Smooth muscle cell of the umbilical artery (primary cell): Measurements from ENCODE around the gene PMM2. TPM values are rescaled to one million over a fixed set of nuclear protein-coding genes. Genes with fewer than 3 reads are reported as not detected.

ENCODE experiments used
- total RNA-seq: library from RNA; depleted of rRNA; stranded (reverse); fragments of >200 nt; gene quantifications from 2 replicates; pipeline ENCODE4 v1.2.3, GENCODE V29; 2014

The PMM2 gene
- 28.8 and 46.1 TPM in 2 replicates for total RNA-seq

GRCh38 chr16:8797364-8798173 is at the start of gene PMM2, which contains the start of gene TMEM186:
PMM2 (plus strand) TSS chr16:8797839; CDS start chr16:8797883, 44 bp downstream.
TMEM186 (minus strand) TSS chr16:8797639; CDS start chr16:8797614, 25 bp downstream.

GRCh38 chr16:8868416-8869211 is 71.0 kb downstream of the PMM2 start, which contains the start of gene CARHSP1:
CARHSP1 (minus strand) TSS chr16:8869006; CDS start chr16:8859328, 9,678 bp downstream.

GRCh38 chr16:8882041-8882617 is 84.5 kb downstream of the PMM2 start, which contains the start of gene LITAFD:
LITAFD (plus strand) TSS chr16:8882351; CDS start chr16:8884356, 2,005 bp downstream.

Other genes starting within 250 kb of the PMM2 start
- gene TMEM114, start 207.3 kb upstream of the PMM2 start, total RNA-seq = not detected in 2 replicates
- 31.2 and 36.8 TPM in 2 replicates for gene METTL22, start 176.1 kb upstream of the PMM2 start, total RNA-seq
- 4.2 and 5.8 TPM in 2 replicates for gene ABAT, start 123.2 kb upstream of the PMM2 start, total RNA-seq
- 6.5 and 7.8 TPM in 2 replicates for gene TMEM186, start 200 bp upstream of the PMM2 start, total RNA-seq
- gene CARHSP1, start 71.2 kb downstream of the PMM2 start, total RNA-seq = 74.7 and 87.9 TPM in 2 replicates
- not detected in 2 replicates for gene LITAFD, start 84.5 kb downstream of the PMM2 start, total RNA-seq
- gene USP7, start 166.1 kb downstream of the PMM2 start, total RNA-seq = 44.2 and 85.8 TPM in 2 replicates